Activated CD8-positive, alpha-beta memory T cell treated with anti-CD3 and anti-CD28 coated beads for 4 hours (primary cell): ENCODE data around the gene CROCC.
"Not testable (repeated sequence)": the region's sequence is repeated elsewhere in the genome, so short reads cannot be mapped to it uniquely, and the experiment has no call there.

ENCODE experiments used
- DNase-seq, 2 donors: peaks; one replicate each; pipeline ENCODE4 v3.0.0-alpha.2; 2020; ENCODE audit warnings: low read depth in 2 of 2

CROCC gene

DNA sequence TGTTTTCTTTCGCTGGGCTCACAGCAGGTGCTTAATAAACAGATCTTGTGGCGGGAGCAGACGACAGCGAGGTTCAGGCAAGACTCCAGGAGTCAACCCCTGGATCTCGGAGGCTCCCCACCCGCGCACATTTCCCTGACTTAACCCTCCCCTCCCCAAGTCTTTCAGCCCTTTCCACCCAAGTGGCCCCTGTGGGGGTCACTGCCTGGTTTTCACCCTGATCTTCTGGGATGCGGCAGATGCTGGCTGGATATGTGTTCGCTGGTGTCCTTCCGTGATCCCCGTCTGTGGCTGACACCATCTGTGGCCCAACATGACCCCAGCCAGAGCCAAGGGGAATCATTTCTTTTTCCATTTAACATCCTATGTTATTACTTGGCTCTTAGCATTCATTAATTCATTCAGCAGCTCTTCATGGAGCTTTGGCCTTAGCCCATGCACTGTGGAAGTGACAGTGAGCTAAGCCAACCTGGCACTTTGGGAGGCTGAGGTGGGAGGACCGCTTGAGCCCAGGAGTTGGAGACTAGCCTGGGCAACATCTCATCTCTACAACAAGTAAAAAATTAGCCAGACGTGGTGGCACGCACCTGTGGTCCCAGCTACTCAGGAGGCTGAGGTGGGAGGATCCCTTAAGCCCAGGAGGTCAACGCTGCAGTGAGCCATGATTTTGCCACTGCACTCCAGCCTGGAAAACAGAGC, 6.7 kb upstream of the CROCC start:
- not testable (repeated sequence) for DNase-seq

DNA sequence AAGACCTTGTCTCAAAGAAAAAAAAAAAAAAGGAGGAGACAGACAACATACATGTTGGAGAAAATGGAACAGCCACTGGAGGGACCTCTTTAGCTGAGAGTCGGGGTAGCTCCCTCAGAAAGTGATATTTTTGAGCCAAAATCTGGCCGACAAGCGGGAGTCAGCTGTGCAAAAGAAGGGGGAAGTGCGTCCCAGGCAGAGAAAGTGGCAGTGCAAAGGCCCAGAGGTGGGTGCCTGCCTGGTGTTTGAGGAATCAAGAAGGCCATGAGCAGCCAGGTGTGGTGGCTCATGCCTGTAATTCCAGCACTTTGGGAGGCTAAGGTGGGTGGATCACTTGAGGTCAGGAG, 6.1 kb upstream of the CROCC start:
- no peak for DNase-seq

DNA sequence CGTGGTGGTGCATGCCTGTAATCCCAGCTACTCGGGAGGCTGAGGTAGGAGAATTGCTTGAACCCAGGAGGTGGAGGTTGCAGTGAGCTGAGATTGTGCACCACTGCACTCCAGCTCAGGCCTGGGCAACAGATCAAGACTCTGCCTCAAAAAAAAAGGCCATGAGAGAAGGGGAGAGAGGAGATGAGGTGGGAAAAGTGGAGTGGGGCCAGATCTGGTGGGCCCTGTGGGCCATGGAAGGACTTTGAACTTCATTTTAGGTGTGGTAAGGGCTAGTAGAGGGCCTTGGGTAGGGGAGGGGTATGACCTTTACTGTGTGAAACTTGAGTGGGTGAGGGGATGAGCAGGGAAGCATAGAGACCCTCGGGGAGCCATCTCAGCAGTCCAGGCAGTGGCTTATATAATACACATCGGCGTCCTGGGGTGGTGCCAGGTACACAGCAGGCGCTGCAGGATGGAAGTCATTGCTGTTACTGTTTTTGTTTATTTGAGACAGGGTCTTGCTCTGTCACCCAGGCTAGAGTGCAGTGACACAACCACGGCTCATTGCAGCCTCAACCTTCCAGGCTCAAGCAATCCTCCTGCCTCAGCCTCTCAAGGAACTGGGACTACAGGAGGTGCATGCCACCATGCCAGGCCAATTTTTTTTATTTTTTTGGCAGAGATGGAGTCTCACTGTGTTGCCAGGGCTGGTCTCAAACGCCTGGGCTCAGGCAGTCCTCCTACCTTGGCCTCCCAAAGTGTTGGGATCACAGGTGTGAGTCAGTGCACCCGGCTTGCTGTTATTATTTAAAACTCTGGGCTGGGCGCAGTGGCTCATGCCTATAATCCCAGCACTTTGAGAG, 5.5 kb upstream of the CROCC start:
- not testable (repeated sequence) for DNase-seq

DNA sequence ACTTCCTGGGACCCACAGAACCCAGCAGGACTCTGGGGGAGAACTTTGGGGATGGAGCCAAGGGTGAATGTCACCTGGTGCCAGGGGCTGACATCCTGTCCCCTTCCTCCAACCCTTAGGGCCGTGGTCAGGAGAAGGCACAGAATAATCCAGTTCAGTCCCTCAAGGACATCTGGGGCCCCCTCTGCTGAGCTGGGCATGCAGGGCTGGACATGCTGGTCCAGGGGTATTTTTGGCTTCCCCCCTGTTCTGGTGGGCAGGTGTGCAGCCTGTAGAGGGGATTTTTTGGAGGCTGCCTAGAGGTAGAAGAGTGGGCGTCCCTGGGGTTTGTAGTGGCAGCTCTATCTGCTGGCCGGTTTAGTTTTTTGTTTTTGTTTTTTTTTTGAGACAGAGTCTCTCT, 3.4 kb upstream of the CROCC start:
- DNase-seq, result no peak

DNA sequence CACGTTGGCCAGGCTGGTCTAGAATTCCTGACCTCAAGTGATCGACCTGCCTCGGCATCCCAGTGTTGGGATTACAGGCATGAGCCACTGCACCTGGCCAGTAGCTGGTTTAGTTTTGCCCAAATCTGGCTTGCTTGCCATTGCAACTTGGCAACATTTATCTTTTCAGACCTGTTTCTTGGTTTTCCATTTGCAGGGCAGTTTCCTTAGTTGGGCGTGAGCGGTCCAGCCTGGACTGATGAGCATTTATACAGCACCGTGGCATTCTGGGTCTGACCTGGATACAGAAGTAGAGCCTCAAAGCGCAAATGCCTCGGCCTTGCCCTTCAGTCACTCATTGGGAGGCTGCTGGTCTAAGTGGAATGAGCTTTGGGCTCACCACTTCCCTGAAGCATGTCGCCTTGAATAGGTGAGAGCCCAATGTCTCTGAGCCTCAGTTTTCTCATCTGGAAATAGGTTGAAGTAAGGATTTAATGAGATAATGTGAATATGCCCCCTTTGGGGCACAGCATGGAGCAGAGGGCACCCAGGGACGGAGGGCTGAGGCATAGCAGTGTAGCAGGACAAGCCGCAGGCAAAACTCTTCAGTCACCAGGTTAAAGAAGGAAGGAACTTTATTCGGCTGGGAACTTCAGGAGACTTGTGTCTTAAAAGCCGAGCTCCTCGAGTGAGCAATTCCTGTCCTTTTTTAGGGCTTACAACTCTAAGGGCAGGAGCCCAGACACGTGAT, 2.6 kb upstream of the CROCC start:
- not testable (repeated sequence) for DNase-seq

DNA sequence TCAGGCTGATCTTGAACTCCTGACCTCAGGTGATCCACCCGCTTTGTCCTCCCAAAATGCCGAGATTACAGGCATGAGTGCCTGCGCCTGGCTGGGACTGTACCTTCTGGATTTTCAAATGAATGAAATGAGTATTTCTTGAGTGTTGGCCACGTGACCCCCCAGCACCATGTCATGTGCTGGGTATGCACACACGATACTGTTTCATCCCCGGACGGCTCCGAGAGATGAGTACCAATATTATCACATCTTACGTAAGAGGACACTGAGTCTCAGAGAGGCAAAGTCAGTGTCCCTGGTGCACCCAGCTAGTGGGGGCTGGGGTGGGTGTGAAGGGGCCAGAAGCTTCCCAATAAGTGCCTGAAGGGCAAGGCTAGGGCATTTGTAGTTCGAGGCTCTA, 780 bp upstream of the CROCC start:
- no peak for DNase-seq

DNA sequence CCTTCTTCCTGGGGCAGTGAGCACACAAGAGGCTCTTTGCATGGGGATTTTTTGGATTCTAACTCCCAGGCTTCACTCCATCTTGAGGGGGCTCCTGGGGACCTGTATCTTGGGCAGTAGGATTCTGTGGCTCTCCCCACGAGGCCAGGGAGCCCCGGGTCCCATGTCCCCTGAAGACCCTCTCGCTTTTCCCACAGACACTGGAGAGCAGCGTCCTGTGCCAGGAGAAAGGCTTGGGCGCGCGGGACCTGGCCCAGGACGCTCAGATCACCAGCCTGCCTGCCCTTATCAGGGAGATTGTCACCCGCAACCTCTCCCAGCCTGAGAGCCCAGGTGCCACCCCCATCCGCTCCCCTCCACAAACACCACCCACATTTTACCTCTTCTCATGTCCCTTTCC, 735 bp downstream of the CROCC start:
- DNase-seq, result no peak

DNA sequence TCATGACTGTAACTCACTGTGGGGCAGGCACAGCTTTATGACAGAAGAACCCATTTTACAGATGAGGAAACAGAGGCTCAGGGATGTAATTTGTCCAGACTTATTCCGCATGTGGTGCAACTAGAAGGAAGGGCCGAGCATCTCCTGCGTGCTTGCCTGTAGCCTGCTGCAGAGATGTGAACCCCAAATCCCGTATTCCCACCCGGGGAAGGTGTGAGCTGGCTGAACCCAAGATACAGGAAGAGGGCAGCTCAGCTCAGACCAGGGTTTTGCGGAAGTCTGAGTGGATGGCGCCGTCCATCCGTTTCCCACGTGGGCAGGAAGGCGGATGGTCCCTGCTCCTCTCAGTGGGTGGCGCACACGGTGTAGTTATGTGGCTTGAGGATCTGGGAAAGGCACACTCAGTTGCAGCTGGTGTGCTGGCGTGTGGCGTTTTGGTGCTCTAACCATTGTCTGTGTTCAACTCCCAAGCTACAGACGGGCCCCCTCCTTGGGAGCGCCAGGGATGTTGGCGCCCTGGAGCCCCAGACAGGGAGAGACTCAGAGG, 1.2 kb downstream of the CROCC start:
- no peak for DNase-seq

DNA sequence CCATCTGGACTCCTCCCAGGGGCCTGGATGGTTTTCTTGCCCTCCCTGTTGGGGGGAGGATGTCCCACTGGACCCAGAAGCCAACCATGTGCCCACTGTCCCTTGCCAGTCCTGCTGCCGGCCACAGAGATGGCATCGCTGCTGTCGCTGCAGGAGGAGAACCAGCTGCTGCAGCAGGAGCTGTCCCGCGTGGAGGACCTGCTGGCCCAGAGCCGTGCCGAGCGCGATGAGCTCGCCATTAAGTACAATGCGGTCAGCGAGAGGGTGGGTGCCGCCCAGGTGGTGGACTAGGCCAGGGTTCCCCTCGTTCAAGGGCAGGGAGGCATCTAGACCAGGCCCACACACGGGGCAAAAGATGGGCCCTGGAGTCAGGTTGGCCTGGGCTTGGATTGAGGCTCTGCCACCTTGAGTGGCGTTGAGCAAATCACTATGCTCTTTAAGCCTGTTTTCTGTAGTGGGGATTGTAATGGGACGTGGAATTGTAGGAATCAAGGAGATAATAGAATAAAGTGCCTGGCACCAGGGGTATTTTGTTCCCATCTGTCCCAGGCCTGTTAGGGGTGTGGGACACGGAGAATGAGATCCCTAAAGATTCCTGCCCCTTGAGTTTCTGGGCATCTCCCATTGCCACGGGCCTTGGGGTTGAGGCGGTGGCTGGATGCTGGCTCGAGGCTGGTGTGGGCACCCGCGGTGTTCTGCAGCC, 2.6 kb downstream of the CROCC start:
- DNase-seq, result no peak

DNA sequence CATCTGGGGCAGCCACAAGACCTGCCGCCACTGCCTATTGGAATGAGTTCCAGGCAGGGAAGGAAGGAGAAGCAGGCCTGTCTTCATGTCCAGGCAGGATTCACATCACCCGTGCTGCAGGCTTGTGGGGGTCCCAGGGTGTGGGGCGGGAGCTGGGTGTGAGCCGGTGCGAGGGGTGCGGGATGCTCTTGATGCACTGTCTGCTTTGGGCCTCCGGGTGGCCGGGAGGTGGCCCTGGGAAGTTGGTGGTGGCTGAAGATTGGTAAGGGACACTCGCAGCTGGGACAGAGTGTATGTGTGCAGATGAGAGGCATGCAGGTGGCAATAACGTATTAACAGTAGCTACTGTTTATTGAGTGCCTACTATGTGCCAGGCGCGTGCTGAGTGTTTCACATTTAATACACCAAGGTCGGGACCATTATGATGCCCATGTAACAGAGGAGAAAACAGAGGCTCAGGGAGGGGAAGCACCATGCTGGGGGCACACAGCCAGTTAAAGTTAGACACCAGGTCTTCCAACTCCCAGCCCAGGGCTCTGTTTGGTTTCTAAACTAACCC, 3.3 kb downstream of the CROCC start:
- DNase-seq, result no peak

DNA sequence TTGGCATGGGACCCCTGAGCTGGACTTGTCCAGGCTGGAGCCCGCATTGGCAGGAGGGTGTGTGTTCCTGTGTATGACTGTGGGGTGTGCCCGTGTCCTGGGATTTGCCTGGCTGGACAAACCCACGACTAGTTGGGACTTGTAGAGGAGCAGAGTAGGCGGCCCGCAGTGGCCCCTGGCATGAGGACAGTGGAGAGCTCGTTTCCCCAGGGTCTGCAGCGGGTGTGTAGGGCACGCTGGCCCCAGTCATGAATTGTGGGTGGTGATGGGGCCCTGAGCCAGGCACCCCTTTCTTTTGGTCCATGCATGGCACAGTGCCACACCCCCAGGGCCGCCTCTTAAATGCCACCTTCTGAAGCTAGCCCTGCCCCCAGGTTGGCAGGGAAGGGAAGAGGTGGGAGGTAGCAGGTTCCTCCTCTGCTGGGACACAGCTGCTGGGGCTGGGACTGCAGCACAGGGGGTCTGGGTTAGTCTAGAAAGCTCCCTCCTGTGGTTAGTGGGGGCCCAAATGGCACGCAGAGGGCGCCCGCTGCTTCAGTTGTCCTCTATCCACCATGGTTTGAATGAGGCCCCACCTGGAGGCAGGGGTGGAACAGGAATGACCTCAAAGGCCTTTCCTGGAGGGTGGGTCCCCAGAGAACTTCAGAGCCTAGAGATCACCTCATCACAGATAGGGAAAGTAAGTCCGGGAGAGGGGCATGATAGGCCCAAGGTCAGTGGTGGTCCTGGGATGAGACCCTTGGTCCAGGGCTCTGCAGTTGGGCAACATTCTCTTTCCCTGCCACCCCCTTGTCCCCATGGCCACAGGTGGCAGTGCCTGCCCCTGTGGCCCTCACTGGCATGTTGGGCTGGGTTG, 4.1 kb downstream of the CROCC start:
- no peak for DNase-seq

DNA sequence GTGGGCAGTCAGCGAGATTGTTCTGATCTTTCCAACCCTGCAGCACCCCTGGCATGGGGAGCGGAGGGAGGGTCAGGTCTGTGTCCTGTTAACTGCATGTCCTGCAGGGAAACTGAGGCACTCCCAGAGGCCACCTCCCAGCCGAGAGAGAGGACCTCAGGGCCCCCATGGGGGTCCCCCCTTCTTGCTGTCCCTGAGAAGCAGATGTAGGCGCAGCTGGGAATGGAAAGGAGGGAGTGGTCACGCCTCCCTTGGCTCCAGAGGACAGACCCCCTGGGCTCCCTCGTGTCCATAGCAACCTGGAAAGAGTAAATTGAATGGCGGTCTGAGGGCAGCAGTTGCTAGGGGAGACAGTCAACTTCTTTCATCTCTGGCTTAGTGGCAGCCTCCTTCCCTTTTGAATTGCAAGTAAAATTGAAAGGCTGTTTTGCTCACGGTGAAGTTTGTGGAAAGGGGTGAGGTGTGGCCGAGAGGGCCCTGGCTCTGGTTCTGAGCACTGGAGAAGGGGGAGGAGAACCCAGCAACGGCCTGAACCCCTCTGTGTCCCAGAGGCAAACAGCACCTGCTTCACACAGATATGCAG, 4.9 kb downstream of the CROCC start:
- no peak for DNase-seq

DNA sequence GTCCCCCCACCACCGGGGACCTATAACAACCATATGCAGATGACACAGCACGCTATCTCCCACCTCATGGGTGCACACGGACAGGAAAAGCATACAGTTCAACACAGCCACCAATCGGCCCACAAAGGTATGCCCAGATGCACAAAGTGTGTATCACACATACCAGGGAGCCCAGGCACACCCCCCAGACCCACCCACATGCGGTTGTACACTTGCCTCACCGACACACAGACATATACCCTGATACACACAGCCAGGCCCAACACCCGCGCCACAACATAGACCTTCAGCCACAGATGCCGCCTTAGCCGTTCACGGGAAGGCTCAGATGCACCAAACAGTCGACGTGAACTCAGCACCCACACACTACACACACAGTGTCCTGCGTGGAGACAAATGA, 5.5 kb downstream of the CROCC start:
- no peak for DNase-seq

DNA sequence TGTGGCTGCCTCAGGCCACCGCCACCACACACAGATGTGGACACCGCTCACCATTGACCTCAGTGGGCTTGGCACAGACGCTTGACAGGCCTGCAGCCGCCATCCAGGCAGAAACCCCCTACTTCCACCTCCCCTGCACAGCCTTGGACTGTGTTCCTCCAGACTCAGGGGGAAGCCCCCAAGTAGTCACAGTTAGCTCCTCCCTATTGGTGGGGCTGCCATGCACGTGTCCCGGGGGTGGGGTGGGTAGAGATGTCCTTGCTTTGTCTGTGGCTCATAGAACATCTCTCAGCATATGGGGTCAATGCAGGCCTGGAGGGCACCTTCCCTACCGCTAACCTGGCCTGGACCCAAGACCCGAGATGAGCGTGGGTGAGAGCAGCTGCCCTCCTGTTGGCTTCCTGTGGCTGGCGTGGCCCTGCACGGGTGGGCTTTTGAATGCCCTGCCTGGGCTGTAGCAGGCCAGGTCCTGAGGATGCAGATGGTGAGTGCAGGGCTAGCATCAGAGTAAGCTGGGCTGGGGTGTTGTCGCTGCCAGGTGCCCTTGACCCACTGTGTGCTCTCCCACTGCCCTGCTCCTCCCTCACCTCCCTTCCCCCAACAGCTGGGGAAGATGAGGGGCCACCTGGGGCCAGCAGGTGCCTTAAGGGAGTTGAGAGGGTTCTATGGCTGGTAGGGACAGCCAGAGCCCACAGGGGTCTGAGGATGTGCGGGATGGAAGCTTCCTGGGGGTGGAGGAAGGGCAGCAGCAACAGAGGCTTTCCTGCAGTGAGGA, 6.2 kb downstream of the CROCC start:
- no peak for DNase-seq

DNA sequence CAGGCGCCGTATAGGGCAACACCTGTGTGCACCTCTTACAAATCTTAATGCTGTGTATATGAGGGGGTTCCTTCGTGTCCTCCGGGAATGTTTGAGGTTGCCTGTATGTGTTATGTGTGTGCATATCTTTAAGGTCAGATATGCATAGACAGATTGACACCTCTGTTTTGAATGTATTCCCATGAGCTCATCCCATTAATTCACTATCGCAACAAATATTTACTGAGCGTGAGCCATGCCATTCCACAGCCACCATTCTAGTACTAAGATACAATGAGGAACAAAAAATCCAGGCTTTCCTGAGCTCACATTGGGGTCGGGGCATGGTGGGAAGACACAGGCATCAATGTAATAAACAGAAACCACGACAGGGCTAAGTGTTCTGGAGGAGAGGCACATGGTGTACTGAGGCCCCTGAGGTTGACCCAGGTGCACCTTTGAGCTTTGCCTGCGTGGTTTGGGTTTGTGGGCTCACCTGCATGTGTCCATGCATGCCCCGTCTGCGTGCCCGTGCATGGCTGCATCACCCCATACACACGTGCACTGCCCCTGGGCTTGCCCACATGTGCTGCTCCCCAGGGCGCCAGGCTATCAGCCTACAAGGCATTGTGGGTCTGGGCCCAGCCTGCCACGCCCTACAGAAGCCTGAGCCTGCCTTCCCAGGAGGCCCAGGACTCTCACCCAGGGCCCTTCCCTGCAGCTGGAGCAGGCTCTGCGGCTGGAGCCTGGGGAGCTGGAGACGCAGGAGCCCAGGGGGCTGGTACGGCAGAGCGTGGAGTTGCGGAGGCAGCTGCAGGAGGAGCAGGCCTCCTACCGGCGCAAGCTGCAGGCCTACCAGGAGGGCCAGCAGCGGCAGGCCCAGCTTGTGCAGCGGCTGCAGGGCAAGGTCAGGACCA, 7.7 kb downstream of the CROCC start:
- DNase-seq, result not testable (repeated sequence)

DNA sequence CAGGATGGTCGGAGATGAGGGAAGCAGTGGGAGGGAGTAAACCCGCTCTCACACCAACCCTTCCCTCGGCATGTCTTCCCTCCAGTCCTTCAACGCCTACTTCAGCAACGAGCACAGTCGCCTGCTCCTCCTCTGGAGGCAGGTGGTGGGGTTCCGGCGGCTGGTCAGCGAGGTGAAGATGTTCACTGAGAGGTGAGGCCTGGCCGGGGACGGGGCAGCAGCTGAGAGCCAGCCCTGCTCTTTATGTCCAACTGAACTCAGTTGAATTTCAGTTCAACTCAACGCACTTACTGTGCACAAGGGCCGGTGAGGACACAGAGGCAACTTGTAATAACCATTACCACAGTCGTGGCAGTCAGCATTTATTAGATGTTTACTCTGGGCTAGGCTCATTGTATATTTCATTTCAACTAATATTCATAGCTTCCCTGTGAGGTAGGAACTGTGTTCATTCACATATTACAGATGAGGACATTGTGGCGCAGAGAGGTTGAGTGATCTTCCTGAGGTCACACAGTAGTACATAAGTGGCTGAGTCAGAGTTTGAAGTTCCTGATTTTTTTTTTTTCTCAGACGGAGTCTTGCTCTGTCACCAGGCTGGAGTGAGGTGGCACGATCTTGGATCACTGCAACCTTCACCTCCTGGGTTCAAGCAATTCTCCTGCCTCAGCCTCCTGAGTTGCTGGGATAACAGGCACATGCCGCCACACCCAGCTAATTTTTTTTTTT, 9.6 kb downstream of the CROCC start:
- DNase-seq, result not testable (repeated sequence)

DNA sequence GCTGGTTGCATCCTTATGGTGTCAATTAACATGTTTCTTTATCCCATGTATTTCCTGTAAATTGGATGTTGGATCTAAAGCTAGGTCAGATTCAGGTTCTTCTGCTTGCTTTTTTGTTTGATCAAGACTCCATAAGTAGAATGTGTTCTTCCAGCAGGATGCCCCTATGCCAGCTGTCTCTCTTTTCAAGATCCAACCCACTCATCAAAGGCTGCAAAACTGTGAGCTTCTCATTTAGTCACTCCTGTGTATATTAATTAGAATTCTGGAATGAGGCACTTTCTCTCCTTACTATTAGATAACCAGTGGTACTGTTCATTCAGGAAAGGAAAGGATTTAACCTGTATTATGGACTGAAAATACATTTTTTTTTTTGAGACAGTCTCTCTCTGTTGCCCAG, 12.2 kb downstream of the CROCC start:
- DNase-seq, result not testable (repeated sequence)

DNA sequence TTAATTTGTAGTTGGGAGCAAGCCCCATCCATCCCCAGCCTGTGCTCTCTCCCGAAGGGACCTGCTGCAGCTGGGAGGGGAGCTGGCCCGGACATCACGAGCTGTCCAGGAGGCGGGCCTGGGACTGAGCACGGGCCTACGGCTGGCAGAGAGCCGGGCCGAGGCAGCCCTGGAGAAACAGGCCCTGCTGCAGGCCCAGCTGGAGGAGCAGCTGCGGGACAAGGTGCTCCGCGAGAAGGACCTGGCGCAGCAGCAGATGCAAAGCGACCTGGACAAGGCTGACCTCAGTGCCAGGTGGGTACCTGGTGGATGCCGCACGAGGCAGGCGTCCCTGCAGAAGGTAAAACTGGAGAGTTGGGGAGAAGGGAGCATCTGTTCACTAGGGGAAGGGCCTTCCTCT, 14.8 kb downstream of the CROCC start:
- not testable (repeated sequence) for DNase-seq
